Kidney epithelial cell (primary cell): ENCODE results near the gene EPG5. TPM values are rescaled to one million over a fixed set of nuclear protein-coding genes. Genes with fewer than 3 reads are reported as not detected.

Source experiments
- DNase-seq: peaks from one replicate; pipeline ENCODE4 v3.0.0-alpha.2; 2010; ENCODE audit warnings: low read depth
- H3K27me3 ChIP-seq: 2 replicates; pipeline ENCODE4 v1.6.0; 2011; ENCODE audit warnings: low read length; ENCODE audit not compliant: control insufficient read depth, insufficient read depth
- H3K36me3 ChIP-seq: 2 replicates; pipeline ENCODE4 v1.5.1; 2011; ENCODE audit warnings: low read length; ENCODE audit not compliant: control insufficient read depth, insufficient read depth
- H3K4me3 ChIP-seq: 2 replicates; pipeline ENCODE4 v1.5.1; 2011; ENCODE audit warnings: low read depth, mild to moderate bottlenecking, control low read depth, low read length
- total RNA-seq: library from RNA; depleted of rRNA; stranded (reverse); fragments of >200 nt; gene quantifications from 2 replicates; pipeline ENCODE4 v1.2.3, GENCODE V29; 2015
- TF ChIP-seq, protein P1 (sequence below): IDR thresholded peaks from 2 replicates; pipeline ENCODE4 v1.5.1; 2011; ENCODE audit warnings: mild to moderate bottlenecking, moderate library complexity, low read length, control low read depth, inconsistent platforms; ENCODE audit not compliant: insufficient read depth, poor library complexity, severe bottlenecking

Gene EPG5
- total RNA-seq, 1 donor from 2014 or later: 38.2 TPM

GRCh38 chr18:45836242-45837205 lies 130.6 kb downstream of the EPG5 start:
- TF ChIP-seq, protein P1, sequence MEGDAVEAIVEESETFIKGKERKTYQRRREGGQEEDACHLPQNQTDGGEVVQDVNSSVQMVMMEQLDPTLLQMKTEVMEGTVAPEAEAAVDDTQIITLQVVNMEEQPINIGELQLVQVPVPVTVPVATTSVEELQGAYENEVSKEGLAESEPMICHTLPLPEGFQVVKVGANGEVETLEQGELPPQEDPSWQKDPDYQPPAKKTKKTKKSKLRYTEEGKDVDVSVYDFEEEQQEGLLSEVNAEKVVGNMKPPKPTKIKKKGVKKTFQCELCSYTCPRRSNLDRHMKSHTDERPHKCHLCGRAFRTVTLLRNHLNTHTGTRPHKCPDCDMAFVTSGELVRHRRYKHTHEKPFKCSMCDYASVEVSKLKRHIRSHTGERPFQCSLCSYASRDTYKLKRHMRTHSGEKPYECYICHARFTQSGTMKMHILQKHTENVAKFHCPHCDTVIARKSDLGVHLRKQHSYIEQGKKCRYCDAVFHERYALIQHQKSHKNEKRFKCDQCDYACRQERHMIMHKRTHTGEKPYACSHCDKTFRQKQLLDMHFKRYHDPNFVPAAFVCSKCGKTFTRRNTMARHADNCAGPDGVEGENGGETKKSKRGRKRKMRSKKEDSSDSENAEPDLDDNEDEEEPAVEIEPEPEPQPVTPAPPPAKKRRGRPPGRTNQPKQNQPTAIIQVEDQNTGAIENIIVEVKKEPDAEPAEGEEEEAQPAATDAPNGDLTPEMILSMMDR: no peak
- peaks cover 1% of the 10 kb centered on the region for H3K36me3 ChIP-seq
- peaks cover 4% of the 10 kb centered on the region for H3K27me3 ChIP-seq
- DNase-seq: no peak
- no peak overlapping the region for H3K4me3 ChIP-seq

- H3K27me3 ChIP-seq: peaks cover 4% of the 10 kb centered on the region
- no peak overlapping the region for H3K4me3 ChIP-seq
- peaks cover 1% of the 10 kb centered on the region for H3K36me3 ChIP-seq
- no peak for DNase-seq
- TF ChIP-seq, protein P1: no peak
Measured at GRCh38 chr18:45835057-45835636, 132.0 kb downstream of the EPG5 start.

DNA sequence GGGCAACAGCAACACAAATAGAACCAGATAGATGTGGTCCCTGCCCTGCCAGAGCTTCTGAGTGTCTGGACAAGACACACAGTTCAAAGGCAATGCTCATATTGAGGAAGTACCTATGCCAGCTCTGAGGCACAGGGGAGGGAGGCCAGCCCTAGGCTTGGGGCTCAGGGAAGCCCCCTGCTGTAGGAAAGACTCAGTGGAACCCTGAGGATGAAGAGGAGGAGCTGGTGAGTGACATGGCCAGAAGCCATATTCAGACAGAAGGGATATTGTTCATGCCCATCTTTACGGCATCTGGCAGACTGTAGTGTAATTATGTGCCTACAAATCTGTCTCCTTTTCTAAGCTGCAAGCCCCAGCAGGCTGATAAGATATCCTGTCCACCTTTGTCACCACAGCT lies 132.8 kb downstream of the EPG5 start:
- Histone ChIP-seq H3K27me3 (peaks cover 4% of the 10 kb centered on the region), H3K36me3 (no peaks in the 10 kb centered on the region), H3K4me3 (no peak overlapping the region)
- TF ChIP-seq, protein P1: no peak
- DNase-seq: no peak

DNA sequence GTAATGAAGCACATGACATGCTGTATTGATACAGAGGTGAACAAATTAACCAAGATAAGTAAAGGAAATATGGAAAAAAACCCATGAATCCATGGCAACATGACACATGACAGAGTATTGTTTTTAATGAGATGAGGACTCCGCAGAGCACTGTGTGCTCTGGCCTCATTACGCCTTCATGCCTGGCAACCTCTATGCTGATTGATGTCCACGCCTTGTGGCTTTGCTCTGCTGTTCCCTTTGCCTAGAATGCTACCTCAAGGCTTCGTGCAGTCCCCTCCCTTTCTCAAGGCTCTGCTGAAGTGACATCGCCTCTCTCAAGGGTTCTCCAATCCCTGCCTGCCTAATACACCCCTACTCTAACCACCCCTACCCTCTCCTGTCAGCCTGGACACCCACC lies 133.3 kb downstream of the EPG5 start:
- no peak overlapping the region for H3K4me3 ChIP-seq
- H3K36me3 ChIP-seq: no peaks in the 10 kb centered on the region
- DNase-seq: no peak
- TF ChIP-seq, protein P1: no peak
- H3K27me3 ChIP-seq: peaks cover 4% of the 10 kb centered on the region

- no peak overlapping the region for H3K4me3 ChIP-seq
- no peak for DNase-seq
- TF ChIP-seq, protein P1: no peak
- H3K27me3 ChIP-seq: no peaks in the 10 kb centered on the region
- no peaks in the 10 kb centered on the region for H3K36me3 ChIP-seq
Measured at GRCh38 chr18:45830917-45831316, 136.2 kb downstream of the EPG5 start.

- H3K36me3 ChIP-seq: no peaks in the 10 kb centered on the region
- no peaks in the 10 kb centered on the region for H3K27me3 ChIP-seq
- TF ChIP-seq, protein P1: no peak
- no peak for DNase-seq
- H3K4me3 ChIP-seq: no peak overlapping the region
Measured at GRCh38 chr18:45829855-45830254, 137.3 kb downstream of the EPG5 start.
